ENCODE data around the gene TSSK6. TPM values are rescaled to one million over a fixed set of nuclear protein-coding genes. Genes with fewer than 3 reads are reported as not detected.

Gene TSSK6
- total and polyA plus RNA-seq, 10 of the 15 experiments (the other 5 are each of a cell fraction or from before 2014, with no cell fraction given) = 0.06 to 3.6 (median 0.98) TPM; not detected in 2

- in situ Hi-C loops (cut with MboI) (loop anchor here (5.0 to 25.0 kb wide), 7 partner anchors 116 to 1511 kb away; partner anchors contain the start of genes GMIP, ZNF66 and ZNF737), intact Hi-C loops (cut with micrococcal nuclease; ENCODE audit: unreplicated experiment) (no loop called here)
- no TSS peak for BruUV-seq (replicated peaks)
- Histone ChIP-seq H3K9me3 (replicated peaks; ENCODE audit: control insufficient read depth, insufficient read depth, low read length) (no peaks in the 10 kb centered on the region), H3K27ac (ENCODE audit: control insufficient read depth, insufficient read depth) (peak overlapping the region; percentile 20; the same call in 1 of the 2 replicates), H3K4me3 (no peak overlapping the region), H4K20me1 (ENCODE audit: control insufficient read depth, insufficient read depth) (no peaks in the 10 kb centered on the region), H3K9ac (ENCODE audit: control insufficient read depth, insufficient read depth, low read length) (peak overlapping the region; percentile 8; the same call in 1 of the 2 replicates), H3K4me2 (ENCODE audit: control insufficient read depth, insufficient read depth) (peak overlapping the region; percentile 57; the same call in 1 of the 2 replicates), H2AFZ (ENCODE audit: control insufficient read depth, low read depth, low read length) (no peak overlapping the region), H3K36me3 (ENCODE audit: control insufficient read depth in 2 of 2, insufficient read depth in 2 of 2, low read length in 1 of 2) (peaks cover 3 to 23% of the 10 kb centered on the region in 2 experiments; a peak in 3 of 4 replicates), H3K4me1 (ENCODE audit: control insufficient read depth, insufficient read depth, low read length) (peaks cover 34% of the 10 kb centered on the region), H3K79me2 (ENCODE audit: control insufficient read depth, insufficient read depth, low read length) (peaks cover 26% of the 10 kb centered on the region), H3K27me3 (replicated peaks in 1 of 2; ENCODE audit: control insufficient read depth in 2 of 2, insufficient read depth in 2 of 2, low read length in 1 of 2) (no peaks in the 10 kb centered on the region)
- TF ChIP-seq ATF7 (IDR thresholded peaks at IDR 0.05; ENCODE audit: low read depth) (peak; percentile 47; the same call in 1 of the 2 replicates), ZBED1 (IDR thresholded peaks at IDR 0.05; ENCODE audit: borderline replicate concordance) (peak; percentile 29; the same call in 1 of the 2 replicates), MEF2A (IDR thresholded peaks at IDR 0.05; ENCODE audit: insufficient read depth, low read depth, low read length) (peak; percentile 65), CHD2 (IDR thresholded peaks at IDR 0.05; ENCODE audit: borderline replicate concordance, low read depth, low read length) (peak; percentile 19; the same call in 1 of the 2 replicates), POLR2A (IDR thresholded peaks at IDR 0.05; ENCODE audit: low read depth, low read length) (peak; percentile 25), HDAC6 (IDR thresholded peaks at IDR 0.05; ENCODE audit: unreplicated experiment) (no peak), USF1 (IDR thresholded peaks at IDR 0.05; ENCODE audit: borderline replicate concordance, extremely low read length, insufficient read depth, low read depth, low read length) (no peak), ZSCAN29 (IDR thresholded peaks at IDR 0.05) (no peak), SMAD1 (IDR thresholded peaks at IDR 0.05; ENCODE audit: low read depth, partially characterized antibody) (no peak), RUNX3 (IDR thresholded peaks at IDR 0.05; ENCODE audit: low read length) (peak; percentile 49; the same call in 1 of the 2 replicates), TCF7 (IDR thresholded peaks at IDR 0.05; ENCODE audit: borderline replicate concordance) (no peak), MEF2B (IDR thresholded peaks at IDR 0.05; ENCODE audit: partially characterized antibody, poor library complexity, severe bottlenecking) (peak; percentile 47), CREB1 (IDR thresholded peaks at IDR 0.05; ENCODE audit: low read depth) (peak; percentile 44; the same call in 1 of the 2 replicates)
- FAIRE-seq (no peak), DNase-seq (ENCODE audit: low read depth, low spot score) (no peak), ATAC-seq (peak; percentile 13; the same call in 2 of the 3 replicates)
- SMC1A ChIA-PET (ENCODE audit: uncharacterized antibody, unreplicated experiment) = no interaction called here
- POLR2A ChIA-PET = no interaction called here
- RAD21 ChIA-PET (ENCODE audit: unreplicated experiment) = no interaction called here
- CTCF ChIA-PET = no interaction called here
- 49% methylated on average over 28 of the region's 28 CpGs for WGBS (ENCODE audit: insufficient coverage, insufficient replicate concordance, low lambda C conversion rate, missing lambda C conversion rate)
These were observed 11.4 kb upstream of the TSSK6 start for GRCh38 chr19:19526581-19527370.

All from GM12878 (cell line).